Neural cell (in vitro differentiated cells): ENCODE results near the gene E2F4. TPM values are rescaled to one million over a fixed set of nuclear protein-coding genes. Genes with fewer than 3 reads are reported as not detected.

Experiments
- H2AFZ ChIP-seq: fragments of 200-600, 300-800 bp; sonication (generic), shearing (Covaris generic); 2 replicates; pipeline ENCODE4 v1.6.0; 2014; ENCODE audit warnings: low read depth, mild to moderate bottlenecking, antibody characterized with exemption, low read length, moderate library complexity
- H3F3A ChIP-seq: fragments of 200-600 bp; shearing (Covaris generic); 2 replicates; pipeline ENCODE4 v1.6.1; 2016; ENCODE audit warnings: mild to moderate bottlenecking, moderate library complexity, mixed read lengths, antibody characterized with exemption, low read length; ENCODE audit not compliant: insufficient read depth, poor library complexity, severe bottlenecking
- H3K27ac ChIP-seq: fragments of 200-600, 300-800 bp; sonication (generic), shearing (Covaris generic); 2 replicates; pipeline ENCODE4 v1.5.1; 2014; ENCODE audit warnings: mild to moderate bottlenecking, low read length, moderate library complexity
- H3K27me3 ChIP-seq: fragments of 300-800, 200-600 bp; sonication (generic), shearing (Covaris generic); 2 replicates; pipeline ENCODE4 v1.6.0; 2014; ENCODE audit warnings: mild to moderate bottlenecking, low read depth, low read length, moderate library complexity; ENCODE audit not compliant: insufficient read depth
- H3K36me3 ChIP-seq: fragments of 300-800, 200-600 bp; sonication (generic), shearing (Covaris generic); 2 replicates; pipeline ENCODE4 v1.5.1; 2014; ENCODE audit warnings: mild to moderate bottlenecking, antibody characterized with exemption, low read length, moderate library complexity; ENCODE audit not compliant: insufficient read depth
- H3K4me2 ChIP-seq: fragments of 300-800, 200-600 bp; sonication (generic), shearing (Covaris generic); 2 replicates; pipeline ENCODE4 v1.6.0; 2014; ENCODE audit warnings: mild to moderate bottlenecking, low read length
- H3K4me3 ChIP-seq: fragments of 300-800, 200-600 bp; sonication (generic), shearing (Covaris generic); 2 replicates; pipeline ENCODE4 v1.5.1; 2014; ENCODE audit warnings: mild to moderate bottlenecking, low read length, moderate library complexity
- H3K79me2 ChIP-seq: fragments of 200-600 bp; shearing (Covaris generic); replicated peaks from 2 replicates; pipeline ENCODE4 v1.6.0; 2014; ENCODE audit warnings: mild to moderate bottlenecking, low read length, moderate library complexity; ENCODE audit not compliant: insufficient read depth
- H3K9ac ChIP-seq: fragments of 300-800, 200-600 bp; sonication (generic), shearing (Covaris generic); 2 replicates; pipeline ENCODE4 v1.6.1; 2016; ENCODE audit warnings: mild to moderate bottlenecking, low read length, mixed read lengths
- H3K9me2 ChIP-seq: fragments of 200-600 bp; shearing (Covaris generic); 2 replicates; pipeline ENCODE4 v1.6.1; 2016; ENCODE audit warnings: mild to moderate bottlenecking, low read length, mixed read lengths; ENCODE audit not compliant: insufficient read depth
- H3K9me3 ChIP-seq: fragments of 200-600, 300-800 bp; sonication (generic), shearing (Covaris generic); 2 replicates; pipeline ENCODE4 v1.6.1; 2016; ENCODE audit warnings: mild to moderate bottlenecking, mixed run types, low read length, moderate library complexity, mixed read lengths
- H4K20me1 ChIP-seq: fragments of 200-600 bp; shearing (Covaris generic); 2 replicates; pipeline ENCODE4 v1.6.1; 2016; ENCODE audit warnings: mild to moderate bottlenecking, mixed run types; ENCODE audit not compliant: insufficient read depth
- EP300 ChIP-seq: fragments of 450-650 bp; conservative IDR thresholded peaks from 2 replicates; pipeline ENCODE4 v1.6.1; 2014; ENCODE audit warnings: antibody characterized with exemption, mild to moderate bottlenecking, moderate library complexity; ENCODE audit not compliant: poor library complexity, severe bottlenecking
- EZH2 ChIP-seq: fragments of 200-600, 300-800 bp; shearing (Covaris generic), sonication (generic); IDR thresholded peaks from 2 replicates; pipeline ENCODE4 v1.6.1; 2014; ENCODE audit warnings: antibody characterized with exemption, low read length, borderline replicate concordance, mild to moderate bottlenecking; ENCODE audit not compliant: insufficient read depth, poor library complexity, severe bottlenecking
- MXI1 ChIP-seq: fragments of 450-650 bp; conservative IDR thresholded peaks from 2 replicates; pipeline ENCODE4 v1.6.1; 2014; ENCODE audit warnings: antibody characterized with exemption, mild to moderate bottlenecking; ENCODE audit not compliant: poor library complexity, severe bottlenecking
- POLR2AphosphoS5 ChIP-seq: IDR thresholded peaks from 2 replicates; pipeline ENCODE4 v1.6.1; 2012
- RAD21 ChIP-seq: fragments of 450-650 bp; conservative IDR thresholded peaks from 2 replicates; pipeline ENCODE4 v1.6.1; 2014; ENCODE audit warnings: antibody characterized with exemption, mild to moderate bottlenecking, moderate library complexity
- SMC3 ChIP-seq: fragments of 450-650 bp; conservative IDR thresholded peaks from 2 replicates; pipeline ENCODE4 v1.6.1; 2014; ENCODE audit warnings: antibody characterized with exemption, mild to moderate bottlenecking, moderate library complexity; ENCODE audit not compliant: poor library complexity
- TAF1 ChIP-seq: IDR thresholded peaks from 2 replicates; pipeline ENCODE4 v1.6.1; 2012; ENCODE audit warnings: low read depth
- polyA plus RNA-seq: library from polyadenylated mRNA; depleted of rRNA; stranded (reverse); fragments of >200 nt; gene quantifications from 2 replicates; pipeline ENCODE4 v1.2.3, GENCODE V29; 2014
- TF ChIP-seq, protein P1 (sequence below): IDR thresholded peaks from 2 replicates; pipeline ENCODE4 v1.6.1; 2012; ENCODE audit warnings: borderline replicate concordance
- TF ChIP-seq, protein P2 (sequence below): fragments of 450-650 bp; IDR thresholded peaks from 2 replicates; pipeline ENCODE4 v1.5.1; 2014; ENCODE audit warnings: antibody characterized with exemption, mild to moderate bottlenecking, moderate library complexity; ENCODE audit not compliant: poor library complexity, severe bottlenecking

E2F4 gene
- polyA plus RNA-seq, 1 donor from 2014 or later: 112 TPM

DNA sequence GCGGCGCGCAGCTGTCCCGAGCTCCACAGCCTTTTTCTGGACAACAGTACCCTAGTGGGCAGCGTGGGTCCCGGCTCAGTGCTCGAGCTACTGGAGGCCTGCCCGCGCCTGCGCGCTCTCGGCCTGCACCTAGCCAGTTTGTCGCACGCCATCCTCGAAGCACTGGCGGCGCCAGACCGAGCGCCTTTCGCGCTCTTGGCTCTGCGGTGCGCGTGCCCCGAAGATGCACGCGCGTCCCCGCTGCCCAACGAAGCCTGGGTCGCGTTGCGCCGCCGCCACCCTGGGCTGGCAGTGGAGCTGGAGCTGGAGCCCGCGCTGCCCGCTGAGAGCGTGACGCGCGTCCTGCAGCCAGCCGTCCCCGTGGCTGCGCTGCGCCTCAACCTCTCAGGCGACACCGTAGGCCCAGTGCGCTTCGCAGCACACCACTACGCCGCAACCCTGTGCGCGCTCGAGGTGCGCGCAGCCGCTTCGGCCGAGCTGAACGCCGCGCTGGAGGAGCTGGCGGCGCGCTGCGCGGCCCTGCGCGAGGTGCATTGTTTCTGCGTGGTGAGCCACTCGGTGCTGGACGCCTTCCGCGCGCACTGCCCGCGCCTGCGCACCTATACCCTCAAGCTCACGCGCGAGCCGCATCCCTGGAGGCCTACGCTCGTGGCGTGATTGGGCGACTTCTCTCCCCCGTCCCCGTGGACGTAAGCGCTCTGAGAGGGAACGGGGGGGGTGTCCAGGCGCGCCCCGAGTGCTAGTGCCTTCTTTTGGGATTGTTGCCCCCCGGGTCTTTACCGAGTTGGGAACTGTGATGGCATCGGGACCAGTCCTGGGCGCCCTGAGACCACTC lies 28.6 kb upstream of the E2F4 start:
- H3K9me3 ChIP-seq: no peaks in the 10 kb centered on the region
- H3K27ac ChIP-seq: peak overlapping the region; percentile 46
- H3K4me3 ChIP-seq: peak overlapping the region; percentile 88
- H3K36me3 ChIP-seq: no peaks in the 10 kb centered on the region
- H4K20me1 ChIP-seq: no peaks in the 10 kb centered on the region
- TF ChIP-seq TAF1 (peak; percentile 71), EP300 (peak; percentile 59), POLR2AphosphoS5 (peak; percentile 79), EZH2 (no peak), RAD21 (no peak), SMC3 (no peak), MXI1 (peak; percentile 67)
- TF ChIP-seq, protein P1, sequence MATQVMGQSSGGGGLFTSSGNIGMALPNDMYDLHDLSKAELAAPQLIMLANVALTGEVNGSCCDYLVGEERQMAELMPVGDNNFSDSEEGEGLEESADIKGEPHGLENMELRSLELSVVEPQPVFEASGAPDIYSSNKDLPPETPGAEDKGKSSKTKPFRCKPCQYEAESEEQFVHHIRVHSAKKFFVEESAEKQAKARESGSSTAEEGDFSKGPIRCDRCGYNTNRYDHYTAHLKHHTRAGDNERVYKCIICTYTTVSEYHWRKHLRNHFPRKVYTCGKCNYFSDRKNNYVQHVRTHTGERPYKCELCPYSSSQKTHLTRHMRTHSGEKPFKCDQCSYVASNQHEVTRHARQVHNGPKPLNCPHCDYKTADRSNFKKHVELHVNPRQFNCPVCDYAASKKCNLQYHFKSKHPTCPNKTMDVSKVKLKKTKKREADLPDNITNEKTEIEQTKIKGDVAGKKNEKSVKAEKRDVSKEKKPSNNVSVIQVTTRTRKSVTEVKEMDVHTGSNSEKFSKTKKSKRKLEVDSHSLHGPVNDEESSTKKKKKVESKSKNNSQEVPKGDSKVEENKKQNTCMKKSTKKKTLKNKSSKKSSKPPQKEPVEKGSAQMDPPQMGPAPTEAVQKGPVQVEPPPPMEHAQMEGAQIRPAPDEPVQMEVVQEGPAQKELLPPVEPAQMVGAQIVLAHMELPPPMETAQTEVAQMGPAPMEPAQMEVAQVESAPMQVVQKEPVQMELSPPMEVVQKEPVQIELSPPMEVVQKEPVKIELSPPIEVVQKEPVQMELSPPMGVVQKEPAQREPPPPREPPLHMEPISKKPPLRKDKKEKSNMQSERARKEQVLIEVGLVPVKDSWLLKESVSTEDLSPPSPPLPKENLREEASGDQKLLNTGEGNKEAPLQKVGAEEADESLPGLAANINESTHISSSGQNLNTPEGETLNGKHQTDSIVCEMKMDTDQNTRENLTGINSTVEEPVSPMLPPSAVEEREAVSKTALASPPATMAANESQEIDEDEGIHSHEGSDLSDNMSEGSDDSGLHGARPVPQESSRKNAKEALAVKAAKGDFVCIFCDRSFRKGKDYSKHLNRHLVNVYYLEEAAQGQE: no peak
- TF ChIP-seq, protein P2, sequence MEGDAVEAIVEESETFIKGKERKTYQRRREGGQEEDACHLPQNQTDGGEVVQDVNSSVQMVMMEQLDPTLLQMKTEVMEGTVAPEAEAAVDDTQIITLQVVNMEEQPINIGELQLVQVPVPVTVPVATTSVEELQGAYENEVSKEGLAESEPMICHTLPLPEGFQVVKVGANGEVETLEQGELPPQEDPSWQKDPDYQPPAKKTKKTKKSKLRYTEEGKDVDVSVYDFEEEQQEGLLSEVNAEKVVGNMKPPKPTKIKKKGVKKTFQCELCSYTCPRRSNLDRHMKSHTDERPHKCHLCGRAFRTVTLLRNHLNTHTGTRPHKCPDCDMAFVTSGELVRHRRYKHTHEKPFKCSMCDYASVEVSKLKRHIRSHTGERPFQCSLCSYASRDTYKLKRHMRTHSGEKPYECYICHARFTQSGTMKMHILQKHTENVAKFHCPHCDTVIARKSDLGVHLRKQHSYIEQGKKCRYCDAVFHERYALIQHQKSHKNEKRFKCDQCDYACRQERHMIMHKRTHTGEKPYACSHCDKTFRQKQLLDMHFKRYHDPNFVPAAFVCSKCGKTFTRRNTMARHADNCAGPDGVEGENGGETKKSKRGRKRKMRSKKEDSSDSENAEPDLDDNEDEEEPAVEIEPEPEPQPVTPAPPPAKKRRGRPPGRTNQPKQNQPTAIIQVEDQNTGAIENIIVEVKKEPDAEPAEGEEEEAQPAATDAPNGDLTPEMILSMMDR: peak; percentile 50
- H3K9ac ChIP-seq: peak overlapping the region; percentile 81
- H3K79me2 ChIP-seq: no peaks in the 10 kb centered on the region
- peaks cover 100% of the 10 kb centered on the region for H3K27me3 ChIP-seq
- no peaks in the 10 kb centered on the region for H3K9me2 ChIP-seq
- no peaks in the 10 kb centered on the region for H3F3A ChIP-seq
- H2AFZ ChIP-seq: peak overlapping the region; percentile 69
- peak overlapping the region; percentile 48 for H3K4me2 ChIP-seq

DNA sequence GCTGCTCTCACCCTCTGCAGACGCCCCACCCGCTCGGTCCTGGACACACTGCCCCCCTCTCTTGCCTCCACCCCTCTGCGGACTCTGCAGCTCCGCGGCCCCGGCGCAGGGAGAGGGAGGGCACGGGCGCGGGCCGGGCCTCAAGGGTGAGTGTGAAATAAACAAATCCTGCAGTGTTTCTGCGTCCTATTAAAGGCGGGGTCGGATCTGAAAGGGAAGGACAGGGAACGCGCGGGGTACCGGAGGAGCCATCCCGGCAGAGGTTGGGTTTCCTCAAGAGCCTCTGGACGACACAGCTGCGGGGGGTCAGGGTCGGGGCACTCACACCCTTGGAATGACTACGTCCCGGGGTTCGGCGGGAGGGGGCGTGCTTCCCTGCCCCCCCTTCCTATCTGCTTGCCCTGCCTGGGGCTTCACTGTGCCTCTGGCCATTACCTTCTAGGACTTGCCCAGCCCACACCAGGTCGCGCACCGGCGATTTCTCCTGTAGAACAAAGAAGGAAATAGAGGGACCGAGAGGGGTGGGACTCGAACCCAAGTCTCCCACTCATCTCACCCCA lies 27.9 kb upstream of the E2F4 start:
- no peaks in the 10 kb centered on the region for H4K20me1 ChIP-seq
- H3K79me2 ChIP-seq: no peaks in the 10 kb centered on the region
- no peaks in the 10 kb centered on the region for H3K9me2 ChIP-seq
- no peaks in the 10 kb centered on the region for H3F3A ChIP-seq
- peaks cover 100% of the 10 kb centered on the region for H3K27me3 ChIP-seq
- H3K4me3 ChIP-seq: peak overlapping the region; percentile 88
- H3K4me2 ChIP-seq: no peak overlapping the region
- H3K9me3 ChIP-seq: no peaks in the 10 kb centered on the region
- H3K27ac ChIP-seq: no peak overlapping the region
- peak overlapping the region; percentile 69 for H2AFZ ChIP-seq
- no peaks in the 10 kb centered on the region for H3K36me3 ChIP-seq
- no peak for TF ChIP-seq TAF1
- no peak for TF ChIP-seq EP300
- no peak for TF ChIP-seq POLR2AphosphoS5
- no peak for TF ChIP-seq MXI1
- TF ChIP-seq, protein P1: no peak
- TF ChIP-seq SMC3: no peak
- TF ChIP-seq, protein P2: no peak
- no peak for TF ChIP-seq RAD21
- peak overlapping the region; percentile 81 for H3K9ac ChIP-seq
